Measurements from ENCODE around the gene NR2F2. TPM values are rescaled to one million over a fixed set of nuclear protein-coding genes. Genes with fewer than 3 reads are reported as not detected.

NR2F2 gene
- total and polyA plus RNA-seq, 2 donors (not counting 1 experiment from before 2014, with no cell fraction given) = not detected

DNA sequence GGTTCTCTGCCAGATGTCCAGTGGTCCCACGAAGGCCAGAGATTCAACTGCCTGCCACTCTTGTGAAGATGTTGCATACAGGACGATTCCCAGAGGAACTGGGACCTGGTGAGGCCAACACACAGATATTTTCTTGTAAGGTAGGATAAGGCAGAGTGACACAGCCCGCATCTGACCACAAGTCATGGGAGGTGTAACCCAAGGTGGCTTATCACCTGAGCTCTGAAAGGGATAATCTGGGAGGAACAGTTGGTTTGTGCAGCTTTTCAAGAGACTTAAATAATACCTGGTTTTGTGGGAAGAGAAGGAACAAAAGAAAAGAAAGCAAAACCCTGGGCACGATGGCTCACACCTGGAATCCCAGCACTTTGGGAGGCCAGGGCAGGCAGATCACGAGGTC lies 39.8 kb upstream of the NR2F2 start:
- Mint-ChIP-seq H3K27ac (no peak overlapping the region), H3K4me1 (no peaks in the 10 kb centered on the region), H3K27me3 (peaks cover 4% of the 10 kb centered on the region), H3K9me3 (ENCODE audit: insufficient read depth) (no peaks in the 10 kb centered on the region), H3K4me3 (no peak overlapping the region)
- TF ChIP-seq, protein P1, sequence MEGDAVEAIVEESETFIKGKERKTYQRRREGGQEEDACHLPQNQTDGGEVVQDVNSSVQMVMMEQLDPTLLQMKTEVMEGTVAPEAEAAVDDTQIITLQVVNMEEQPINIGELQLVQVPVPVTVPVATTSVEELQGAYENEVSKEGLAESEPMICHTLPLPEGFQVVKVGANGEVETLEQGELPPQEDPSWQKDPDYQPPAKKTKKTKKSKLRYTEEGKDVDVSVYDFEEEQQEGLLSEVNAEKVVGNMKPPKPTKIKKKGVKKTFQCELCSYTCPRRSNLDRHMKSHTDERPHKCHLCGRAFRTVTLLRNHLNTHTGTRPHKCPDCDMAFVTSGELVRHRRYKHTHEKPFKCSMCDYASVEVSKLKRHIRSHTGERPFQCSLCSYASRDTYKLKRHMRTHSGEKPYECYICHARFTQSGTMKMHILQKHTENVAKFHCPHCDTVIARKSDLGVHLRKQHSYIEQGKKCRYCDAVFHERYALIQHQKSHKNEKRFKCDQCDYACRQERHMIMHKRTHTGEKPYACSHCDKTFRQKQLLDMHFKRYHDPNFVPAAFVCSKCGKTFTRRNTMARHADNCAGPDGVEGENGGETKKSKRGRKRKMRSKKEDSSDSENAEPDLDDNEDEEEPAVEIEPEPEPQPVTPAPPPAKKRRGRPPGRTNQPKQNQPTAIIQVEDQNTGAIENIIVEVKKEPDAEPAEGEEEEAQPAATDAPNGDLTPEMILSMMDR (IDR thresholded peaks at IDR 0.05) = no peak
- TF ChIP-seq EZH2 (IDR thresholded peaks at IDR 0.05; ENCODE audit: borderline replicate concordance, insufficient read depth, low read depth, low read length, poor library complexity, severe bottlenecking) = no peak
- Histone ChIP-seq H3K36me3 (replicated peaks in 1 of 2; ENCODE audit: control extremely low read depth in 1 of 2, control insufficient read depth in 1 of 2, extremely low read depth in 1 of 2, insufficient read depth in 2 of 2, low read length in 1 of 2) (no peaks in the 10 kb centered on the region), H3K9me3 (ENCODE audit: control extremely low read depth in 1 of 3, control insufficient read depth in 2 of 3, insufficient read depth in 1 of 3, low read length in 2 of 3) (peaks cover 0 to 3% (median 0%) of the 10 kb centered on the region in 3 donors), H3K79me2 (ENCODE audit: control insufficient read depth, insufficient read depth, low read length) (no peaks in the 10 kb centered on the region), H3K27me3 (replicated peaks in 1 of 4; ENCODE audit: control extremely low read depth in 1 of 4, control insufficient read depth in 3 of 4, insufficient read depth in 4 of 4, low read length in 3 of 4) (no peaks in the 10 kb centered on the region), H4K20me1 (ENCODE audit: control insufficient read depth, insufficient read depth, low read length, poor library complexity, severe bottlenecking) (no peaks in the 10 kb centered on the region), H3K4me3 (ENCODE audit: control extremely low read depth in 1 of 5, extremely low read depth in 1 of 5, insufficient read depth in 1 of 5, low read depth in 2 of 5, low read length in 4 of 5) (no peak overlapping the region), H3K4me2 (replicated peaks; ENCODE audit: low read depth, low read length, poor library complexity, severe bottlenecking) (no peak overlapping the region), H2AFZ (ENCODE audit: insufficient read depth, low read depth, low read length, poor library complexity, severe bottlenecking) (no peak overlapping the region), H3K27ac (ENCODE audit: low read length in 2 of 2) (no peak overlapping the region), H3K9ac (ENCODE audit: low read length) (no peak overlapping the region), H3K4me1 (ENCODE audit: control insufficient read depth in 2 of 2, insufficient read depth in 2 of 2, low read length in 2 of 2) (no peaks in the 10 kb centered on the region)
- ATAC-seq (ENCODE audit: low read depth) (no peak), DNase-seq (no peak)
- CTCF ChIA-PET = no interaction called here
- 73% methylated on average over 5 of the region's 5 CpGs for WGBS (ENCODE audit: insufficient coverage)
- intact Hi-C loops (cut with micrococcal nuclease) = no loop called here
- POLR2A ChIA-PET = no interaction called here

DNA sequence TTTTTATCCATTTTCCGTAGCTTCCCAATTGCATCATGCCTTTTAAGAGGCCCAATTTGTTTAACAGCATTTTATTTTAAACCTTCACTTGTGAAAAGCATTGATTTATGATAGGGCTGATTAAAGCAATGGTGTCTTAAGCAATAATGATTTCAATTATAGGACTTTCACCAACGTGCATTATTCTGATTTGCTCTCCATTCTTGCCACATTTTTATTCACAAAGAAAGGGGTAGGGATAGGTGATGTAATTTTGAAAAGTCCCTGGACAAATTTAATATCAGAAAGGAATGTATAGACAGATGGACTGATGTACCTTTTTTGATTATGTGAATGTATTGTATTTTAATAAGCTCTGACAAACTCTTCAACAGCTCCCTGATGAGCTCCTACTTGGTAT lies 37.9 kb upstream of the NR2F2 start:
- H3K4me1 ChIP-seq (ENCODE audit: control insufficient read depth in 2 of 2, insufficient read depth in 2 of 2, low read length in 2 of 2) = no peaks in the 10 kb centered on the region
- no peaks in the 10 kb centered on the region for H3K36me3 ChIP-seq (replicated peaks in 1 of 2; ENCODE audit: control extremely low read depth in 1 of 2, control insufficient read depth in 1 of 2, extremely low read depth in 1 of 2, insufficient read depth in 2 of 2, low read length in 1 of 2)
- Mint-ChIP-seq H3K4me3 (no peak overlapping the region), H3K27me3 (no peaks in the 10 kb centered on the region), H3K27ac (no peak overlapping the region), H3K4me1 (no peaks in the 10 kb centered on the region), H3K9me3 (ENCODE audit: insufficient read depth) (peaks cover under 1% of the 10 kb centered on the region)
- POLR2A ChIA-PET = interaction anchor here (0.5 kb wide), 1 partner anchor 62 kb away, joined by 3 read pairs; no protein-coding TSS in a partner anchor
- H3K9me3 ChIP-seq (ENCODE audit: control extremely low read depth in 1 of 3, control insufficient read depth in 2 of 3, insufficient read depth in 1 of 3, low read length in 2 of 3) = no peaks in the 10 kb centered on the region
- H2AFZ ChIP-seq (ENCODE audit: insufficient read depth, low read depth, low read length, poor library complexity, severe bottlenecking) = no peak overlapping the region
- H3K27ac ChIP-seq (ENCODE audit: low read length in 2 of 2) = no peak overlapping the region
- H3K27me3 ChIP-seq (replicated peaks in 1 of 4; ENCODE audit: control extremely low read depth in 1 of 4, control insufficient read depth in 3 of 4, insufficient read depth in 4 of 4, low read length in 3 of 4) = no peaks in the 10 kb centered on the region
- CTCF ChIA-PET = no interaction called here
- TF ChIP-seq, protein P1 (IDR thresholded peaks at IDR 0.05) = no peak
- TF ChIP-seq EZH2 (IDR thresholded peaks at IDR 0.05; ENCODE audit: borderline replicate concordance, insufficient read depth, low read depth, low read length, poor library complexity, severe bottlenecking) = no peak
- no peak overlapping the region for H3K4me2 ChIP-seq (replicated peaks; ENCODE audit: low read depth, low read length, poor library complexity, severe bottlenecking)
- no peak for DNase-seq
- intact Hi-C loops (cut with micrococcal nuclease) = no loop called here
- H3K9ac ChIP-seq (ENCODE audit: low read length) = no peak overlapping the region
- no peak for ATAC-seq (ENCODE audit: low read depth)
- WGBS (ENCODE audit: insufficient coverage) = no CpG with 5 or more reads among the region's 2 CpGs
- H4K20me1 ChIP-seq (ENCODE audit: control insufficient read depth, insufficient read depth, low read length, poor library complexity, severe bottlenecking) = no peaks in the 10 kb centered on the region
- no peak overlapping the region for H3K4me3 ChIP-seq (ENCODE audit: control extremely low read depth in 1 of 5, extremely low read depth in 1 of 5, insufficient read depth in 1 of 5, low read depth in 2 of 5, low read length in 4 of 5)
- H3K79me2 ChIP-seq (ENCODE audit: control insufficient read depth, insufficient read depth, low read length) = no peaks in the 10 kb centered on the region
